Epidermal melanocyte (primary cell): ENCODE data around the gene APOA5.
"Not testable (repeated sequence)": the region's sequence is repeated elsewhere in the genome, so short reads cannot be mapped to it uniquely, and the experiment has no call there.

Source experiments
- DNase-seq: peaks from one replicate; pipeline ENCODE4 v3.0.0; 2011; ENCODE audit warnings: low spot score; ENCODE audit not compliant: insufficient read length

Gene APOA5

GRCh38 chr11:116775975-116776374, 15.7 kb downstream of the APOA5 start:
- no peak for DNase-seq

- no peak for DNase-seq
Measured at GRCh38 chr11:116774661-116775060, 17.0 kb downstream of the APOA5 start.

GRCh38 chr11:116773203-116774097, 18.2 kb downstream of the APOA5 start:
- no peak for DNase-seq

DNA sequence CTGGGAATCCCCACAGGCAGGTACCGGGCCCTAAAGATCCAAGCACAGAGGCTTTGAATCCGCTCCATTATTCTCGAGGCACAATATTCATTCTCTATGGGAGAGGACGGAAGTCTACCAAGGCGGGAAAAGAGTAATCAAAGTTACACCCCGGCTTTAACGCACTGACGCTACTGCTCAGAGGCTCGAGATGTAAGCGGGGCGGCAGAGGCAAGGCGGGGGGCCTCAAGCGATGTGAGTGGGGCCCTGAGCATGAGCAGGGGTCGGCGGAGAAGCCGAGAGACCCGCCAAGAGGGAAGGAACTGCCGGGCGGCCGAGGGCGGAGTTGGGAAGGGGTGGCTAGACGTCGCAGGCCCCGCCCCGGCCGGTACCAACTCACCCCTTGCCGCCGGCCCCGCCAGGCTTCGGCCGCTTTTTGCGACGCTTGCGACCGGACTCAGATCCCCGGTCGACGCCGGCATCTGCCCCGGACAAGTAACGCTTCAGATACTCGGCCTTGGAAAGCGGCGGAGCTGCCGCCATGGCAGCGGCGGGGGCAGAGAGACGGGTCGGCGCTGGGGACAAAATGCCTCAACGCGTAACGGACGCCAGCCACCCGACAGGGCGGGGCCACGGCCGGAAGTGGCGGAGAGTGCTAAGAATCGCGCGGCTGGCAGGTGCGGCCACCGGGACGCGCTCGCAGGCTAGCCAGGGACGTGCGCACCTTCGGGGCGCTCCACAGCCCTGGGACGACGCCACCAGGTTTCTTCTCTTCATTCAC, 19.1 kb downstream of the APOA5 start, which contains the start of gene BUD13:
BUD13 (minus strand) TSS at position 545 of the 760 bp plus-strand sequence; CDS start at position 522, 23 bp downstream.
- peak; percentile 76 for DNase-seq

DNA sequence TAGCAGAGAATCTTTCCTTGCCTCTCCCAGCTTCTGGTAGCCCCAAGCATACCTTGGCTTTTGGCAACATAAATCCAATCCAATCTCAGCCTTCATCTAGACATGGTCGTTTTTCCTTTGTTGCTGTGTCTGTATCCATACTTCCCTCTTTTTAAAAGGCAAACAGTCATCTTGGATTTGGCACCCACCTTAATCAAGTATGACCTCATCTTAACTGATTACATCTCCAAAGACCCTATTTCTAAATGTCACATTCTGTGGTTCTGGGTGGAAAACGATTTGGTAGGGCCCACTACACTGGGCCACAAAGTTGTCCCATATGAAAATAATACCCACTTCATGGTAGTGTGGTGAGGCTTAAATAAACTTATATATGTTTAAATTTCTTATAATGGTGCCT, 19.7 kb downstream of the APOA5 start:
- DNase-seq: no peak

DNA sequence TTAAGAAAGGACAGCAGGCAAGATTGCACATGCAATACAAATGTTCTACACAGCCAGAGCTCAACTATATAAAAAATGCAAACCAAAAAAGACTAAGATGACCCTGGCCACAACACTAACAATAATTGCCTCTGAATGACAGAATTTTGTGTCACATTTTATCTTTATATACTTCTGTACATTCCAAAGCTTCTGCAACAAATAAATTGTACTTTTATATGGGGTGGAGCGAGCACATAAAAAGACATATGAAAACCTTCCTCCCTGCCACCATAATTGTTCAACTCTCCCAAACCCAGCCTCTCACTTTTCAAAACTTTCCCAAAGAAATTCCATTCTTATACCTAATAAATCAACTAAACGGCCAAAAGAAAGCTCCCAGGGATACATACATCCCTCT, 29.5 kb downstream of the APOA5 start:
- no peak for DNase-seq

- DNase-seq: not testable (repeated sequence)
Measured at GRCh38 chr11:116756044-116756443, 35.6 kb downstream of the APOA5 start.

GRCh38 chr11:116750070-116750718, 41.5 kb downstream of the APOA5 start:
- DNase-seq: no peak

DNA sequence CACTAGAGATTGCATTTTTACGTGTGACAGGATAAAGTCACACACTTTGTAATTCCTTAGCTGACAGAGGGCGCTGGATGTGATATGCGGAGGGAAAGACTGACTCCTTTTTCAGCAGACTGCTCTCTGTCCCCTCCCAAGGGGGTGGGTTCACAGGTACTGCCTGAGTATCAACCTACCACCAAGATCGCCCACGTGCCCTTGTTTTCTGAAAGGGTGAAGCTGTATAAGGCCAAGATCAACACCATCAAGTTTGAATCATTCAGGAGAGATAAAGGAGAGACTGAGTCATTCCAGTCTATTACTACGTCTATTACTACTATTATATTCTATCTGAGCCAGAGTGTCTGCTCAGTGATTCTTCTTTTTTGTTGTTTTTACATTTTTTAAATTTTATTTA, 49.6 kb downstream of the APOA5 start:
- no peak for DNase-seq

- DNase-seq: no peak
Measured at GRCh38 chr11:116740741-116741140, 50.9 kb downstream of the APOA5 start.
